Trophoblast cell (in vitro differentiated cells and primary cell): ENCODE results near the gene DNAJA4.

Experiments
- DNase-seq, 2 donors: peaks; one replicate each; pipeline ENCODE4 v3.0.0-alpha.2; 2016
- H2AFZ ChIP-seq: 2 replicates; pipeline ENCODE4 v1.6.1; 2013; ENCODE audit warnings: low read length, moderate library complexity, mild to moderate bottlenecking; ENCODE audit not compliant: insufficient read depth, poor library complexity
- H2AK5ac ChIP-seq: 2 replicates; pipeline ENCODE4 v1.6.1; 2013; ENCODE audit warnings: mild to moderate bottlenecking, low read length
- H2BK120ac ChIP-seq: 2 replicates; pipeline ENCODE4 v1.6.1; 2013; ENCODE audit warnings: low read length, mild to moderate bottlenecking, moderate library complexity; ENCODE audit not compliant: insufficient read depth, poor library complexity
- H2BK12ac ChIP-seq: 2 replicates; pipeline ENCODE4 v1.6.1; 2013; ENCODE audit warnings: mild to moderate bottlenecking, low read length, moderate library complexity
- H2BK5ac ChIP-seq: 2 replicates; pipeline ENCODE4 v1.6.1; 2013; ENCODE audit warnings: low read length, low read depth, moderate library complexity, mild to moderate bottlenecking; ENCODE audit not compliant: poor library complexity
- H3K14ac ChIP-seq: 2 replicates; pipeline ENCODE4 v1.6.1; 2013; ENCODE audit warnings: mild to moderate bottlenecking, low read length
- H3K18ac ChIP-seq: 2 replicates; pipeline ENCODE4 v1.6.1; 2013; ENCODE audit warnings: mild to moderate bottlenecking, low read length
- H3K23ac ChIP-seq: 2 replicates; pipeline ENCODE4 v1.6.1; 2013; ENCODE audit warnings: low read length
- H3K27ac ChIP-seq: 2 replicates; pipeline ENCODE4 v1.5.1; 2013; ENCODE audit warnings: low read depth, mild to moderate bottlenecking, inconsistent platforms, low read length, moderate library complexity
- H3K27me3 ChIP-seq: 2 replicates; pipeline ENCODE4 v1.6.1; 2013; ENCODE audit warnings: inconsistent platforms, mild to moderate bottlenecking, low read length, moderate library complexity; ENCODE audit not compliant: insufficient read depth
- H3K36me3 ChIP-seq, 2 experiments: 1 replicate in 1 of 2; 2 replicates in 1 of 2; pipeline ENCODE4 v1.6.1; 2013; ENCODE audit warnings: low read length in 2 of 2, mild to moderate bottlenecking in 2 of 2, moderate library complexity in 1 of 2; ENCODE audit not compliant: insufficient read depth in 2 of 2, control insufficient read depth in 1 of 2
- H3K4ac ChIP-seq: 2 replicates; pipeline ENCODE4 v1.6.1; 2013; ENCODE audit warnings: low read depth, mild to moderate bottlenecking, low read length, moderate library complexity
- H3K4me1 ChIP-seq, 2 experiments: 1 replicate in 1 of 2; 2 replicates in 1 of 2; pipeline ENCODE4 v1.6.1; 2013; ENCODE audit warnings: low read length in 2 of 2, mild to moderate bottlenecking in 2 of 2, moderate library complexity in 1 of 2; ENCODE audit not compliant: insufficient read depth in 2 of 2, control insufficient read depth in 1 of 2
- H3K4me2 ChIP-seq: 2 replicates; pipeline ENCODE4 v1.6.1; 2013; ENCODE audit warnings: inconsistent platforms, mild to moderate bottlenecking, low read length, moderate library complexity
- H3K4me3 ChIP-seq: 2 replicates; pipeline ENCODE4 v1.5.1; 2013; ENCODE audit warnings: mild to moderate bottlenecking, low read depth, low read length, inconsistent platforms
- H3K79me1 ChIP-seq: one replicate; pipeline ENCODE4 v1.6.1; 2013; ENCODE audit warnings: low read length
- H3K79me2 ChIP-seq: 2 replicates; pipeline ENCODE4 v1.6.1; 2013; ENCODE audit warnings: low read length, mild to moderate bottlenecking; ENCODE audit not compliant: control insufficient read depth, insufficient read depth, poor library complexity
- H3K9ac ChIP-seq: 2 replicates; pipeline ENCODE4 v1.6.1; 2013; ENCODE audit warnings: mild to moderate bottlenecking, low read length
- H3K9me3 ChIP-seq: 2 replicates; pipeline ENCODE4 v1.6.1; 2013; ENCODE audit warnings: low read depth, mild to moderate bottlenecking, control low read depth, inconsistent platforms, low read length; ENCODE audit not compliant: insufficient read depth
- H4K12ac ChIP-seq: 2 replicates; pipeline ENCODE4 v1.6.1; 2013; ENCODE audit warnings: low read depth, mild to moderate bottlenecking, low read length, moderate library complexity
- H4K8ac ChIP-seq: 2 replicates; pipeline ENCODE4 v1.6.1; 2013; ENCODE audit warnings: low read depth, mild to moderate bottlenecking, low read length, moderate library complexity
- H4K91ac ChIP-seq: one replicate; pipeline ENCODE4 v1.6.1; 2013; ENCODE audit warnings: low read depth, mild to moderate bottlenecking, low read length, moderate library complexity
- WGBS: extraction: QIAGEN DNeasy Blood & Tissue Kit; methylation state at CpG from one replicate; pipeline ENCODE4 v1.1.7; 2013; ENCODE audit warnings: missing lambda C conversion rate; ENCODE audit not compliant: insufficient read length, insufficient coverage; ENCODE audit errors: extremely low coverage; 5-methylcytosine and 5-hydroxymethylcytosine counted together

DNAJA4 gene

GRCh38 chr15:78324144-78324543 is 59.8 kb downstream of the DNAJA4 start:
- Histone ChIP-seq H2AFZ (no peak overlapping the region), H4K8ac (no peak overlapping the region), H3K4ac (no peak overlapping the region), H3K4me2 (no peak overlapping the region), H3K27ac (no peak overlapping the region), H2BK12ac (no peak overlapping the region), H2AK5ac (no peak overlapping the region), H3K36me3 (no peaks in the 10 kb centered on the region), H3K14ac (no peak overlapping the region), H3K18ac (no peak overlapping the region), H3K9ac (no peak overlapping the region), H3K4me1 (peaks cover 0 to 3% of the 10 kb centered on the region in 2 experiments), H3K27me3 (no peaks in the 10 kb centered on the region), H4K12ac (no peak overlapping the region), H3K23ac (no peak overlapping the region), H4K91ac (no peak overlapping the region), H3K4me3 (no peak overlapping the region), H2BK5ac (no peak overlapping the region), H3K79me2 (no peaks in the 10 kb centered on the region), H3K79me1 (no peaks in the 10 kb centered on the region), H2BK120ac (no peak overlapping the region), H3K9me3 (no peaks in the 10 kb centered on the region)
- WGBS: no CpG with 5 or more reads among the region's 5 CpGs
- no peak for DNase-seq

GRCh38 chr15:78325092-78325843 is 60.9 kb downstream of the DNAJA4 start:
- no peak overlapping the region for H2BK5ac ChIP-seq
- WGBS: no CpG with 5 or more reads among the region's 7 CpGs
- no peak overlapping the region for H3K4ac ChIP-seq
- H4K12ac ChIP-seq: no peak overlapping the region
- no peak overlapping the region for H3K18ac ChIP-seq
- H3K23ac ChIP-seq: no peak overlapping the region
- H3K27ac ChIP-seq: no peak overlapping the region
- H3K27me3 ChIP-seq: no peaks in the 10 kb centered on the region
- no peak overlapping the region for H2AFZ ChIP-seq
- no peak overlapping the region for H2AK5ac ChIP-seq
- no peaks in the 10 kb centered on the region for H3K79me2 ChIP-seq
- no peak overlapping the region for H4K91ac ChIP-seq
- no peak overlapping the region for H3K4me2 ChIP-seq
- no peak overlapping the region for H3K14ac ChIP-seq
- no peak overlapping the region for H2BK12ac ChIP-seq
- no peak overlapping the region for H4K8ac ChIP-seq
- no peaks in the 10 kb centered on the region for H3K79me1 ChIP-seq
- H3K4me1 ChIP-seq: peaks cover 0 to 3% of the 10 kb centered on the region in 2 experiments
- no peak overlapping the region for H2BK120ac ChIP-seq
- no peak overlapping the region for H3K4me3 ChIP-seq
- H3K36me3 ChIP-seq: no peaks in the 10 kb centered on the region
- no peaks in the 10 kb centered on the region for H3K9me3 ChIP-seq
- no peak overlapping the region for H3K9ac ChIP-seq
- no peak for DNase-seq

GRCh38 chr15:78327466-78327865 is 63.1 kb downstream of the DNAJA4 start:
- WGBS: no CpG with 5 or more reads among the region's 1 CpG
- no peaks in the 10 kb centered on the region for H3K36me3 ChIP-seq
- no peak overlapping the region for H2AK5ac ChIP-seq
- H2BK12ac ChIP-seq: no peak overlapping the region
- H3K4me3 ChIP-seq: no peak overlapping the region
- H3K9me3 ChIP-seq: no peaks in the 10 kb centered on the region
- no peak overlapping the region for H4K91ac ChIP-seq
- no peak overlapping the region for H3K23ac ChIP-seq
- H4K12ac ChIP-seq: no peak overlapping the region
- H3K14ac ChIP-seq: no peak overlapping the region
- no peak overlapping the region for H2BK5ac ChIP-seq
- H3K18ac ChIP-seq: no peak overlapping the region
- no peak overlapping the region for H2AFZ ChIP-seq
- peaks cover 9 to 13% of the 10 kb centered on the region in 2 experiments for H3K4me1 ChIP-seq
- H3K27ac ChIP-seq: no peak overlapping the region
- H3K9ac ChIP-seq: no peak overlapping the region
- no peak overlapping the region for H3K4me2 ChIP-seq
- peaks cover 4% of the 10 kb centered on the region for H3K79me1 ChIP-seq
- H2BK120ac ChIP-seq: no peak overlapping the region
- no peak overlapping the region for H3K4ac ChIP-seq
- H3K27me3 ChIP-seq: no peaks in the 10 kb centered on the region
- no peak overlapping the region for H4K8ac ChIP-seq
- DNase-seq: no peak
- H3K79me2 ChIP-seq: no peaks in the 10 kb centered on the region

- Histone ChIP-seq H4K8ac (no peak overlapping the region), H2BK120ac (no peak overlapping the region), H3K27me3 (no peaks in the 10 kb centered on the region), H2BK5ac (no peak overlapping the region), H3K36me3 (no peaks in the 10 kb centered on the region), H3K18ac (no peak overlapping the region), H4K91ac (no peak overlapping the region), H3K79me1 (peaks cover 4% of the 10 kb centered on the region), H2AFZ (no peak overlapping the region), H2BK12ac (no peak overlapping the region), H3K4me1 (peaks cover 9 to 13% of the 10 kb centered on the region in 2 experiments), H3K4me2 (no peak overlapping the region), H3K23ac (no peak overlapping the region), H3K14ac (no peak overlapping the region), H3K27ac (no peak overlapping the region), H3K4me3 (no peak overlapping the region), H3K79me2 (no peaks in the 10 kb centered on the region), H2AK5ac (no peak overlapping the region), H3K9me3 (peaks cover 3% of the 10 kb centered on the region), H3K9ac (no peak overlapping the region), H3K4ac (no peak overlapping the region), H4K12ac (no peak overlapping the region)
- no peak for DNase-seq
- WGBS: no CpG with 5 or more reads among the region's 4 CpGs
These were observed 65.3 kb downstream of the DNAJA4 start for GRCh38 chr15:78329625-78330024.
